AG09309 (cell line): ENCODE measurements around the gene ANO10.

Experiments
- DNase-seq: peaks from one replicate; pipeline ENCODE4 v3.0.0-alpha.2; 2010; ENCODE audit warnings: low read depth
- H3K4me3 ChIP-seq: 2 replicates; pipeline ENCODE4 v1.5.1; 2011; ENCODE audit warnings: mild to moderate bottlenecking, low read depth, low read length, moderate library complexity; ENCODE audit not compliant: control insufficient read depth
- CTCF ChIP-seq: IDR thresholded peaks from 2 replicates; pipeline ENCODE4 v1.5.1; 2011; ENCODE audit warnings: mild to moderate bottlenecking, low read depth, low read length, inconsistent platforms; ENCODE audit not compliant: insufficient read depth, control insufficient read depth; ENCODE audit errors: missing control alignments

The ANO10 gene

GRCh38 chr3:43379343-43379742, 242.5 kb downstream of the ANO10 start:
- no peak overlapping the region for H3K4me3 ChIP-seq
- peak; percentile 24 for DNase-seq
- TF ChIP-seq CTCF: no peak

GRCh38 chr3:43378066-43378935, 243.5 kb downstream of the ANO10 start:
- TF ChIP-seq CTCF: peak; percentile 73
- no peak overlapping the region for H3K4me3 ChIP-seq
- DNase-seq: no peak

GRCh38 chr3:43373560-43373928, 248.3 kb downstream of the ANO10 start:
- TF ChIP-seq CTCF: no peak
- no peak overlapping the region for H3K4me3 ChIP-seq
- DNase-seq: no peak

- no peak for DNase-seq
- H3K4me3 ChIP-seq: no peak overlapping the region
- no peak for TF ChIP-seq CTCF
Measured at GRCh38 chr3:43372809-43373559, 248.8 kb downstream of the ANO10 start.

GRCh38 chr3:43372007-43372740, 249.6 kb downstream of the ANO10 start:
- H3K4me3 ChIP-seq: no peak overlapping the region
- DNase-seq: no peak
- no peak for TF ChIP-seq CTCF

GRCh38 chr3:43371494-43371893, 250.3 kb downstream of the ANO10 start:
- no peak for TF ChIP-seq CTCF
- DNase-seq: no peak
- H3K4me3 ChIP-seq: no peak overlapping the region
